GM11168 (cell line): ENCODE measurements around the gene DIDO1.

Experiments
- in situ Hi-C: fragments of 300-500 bp; cut with MboI; formaldehyde crosslinking; loops from one replicate; pipeline ENCODE4 v1.12.0; 2022; ENCODE audit warnings: low sequenced_read_pairs; ENCODE audit not compliant: unreplicated experiment

The DIDO1 gene

GRCh38 chr20:62914436-62914835 is 11.9 kb downstream of the DIDO1 start:
- in situ Hi-C loops = no loop called here

DNA sequence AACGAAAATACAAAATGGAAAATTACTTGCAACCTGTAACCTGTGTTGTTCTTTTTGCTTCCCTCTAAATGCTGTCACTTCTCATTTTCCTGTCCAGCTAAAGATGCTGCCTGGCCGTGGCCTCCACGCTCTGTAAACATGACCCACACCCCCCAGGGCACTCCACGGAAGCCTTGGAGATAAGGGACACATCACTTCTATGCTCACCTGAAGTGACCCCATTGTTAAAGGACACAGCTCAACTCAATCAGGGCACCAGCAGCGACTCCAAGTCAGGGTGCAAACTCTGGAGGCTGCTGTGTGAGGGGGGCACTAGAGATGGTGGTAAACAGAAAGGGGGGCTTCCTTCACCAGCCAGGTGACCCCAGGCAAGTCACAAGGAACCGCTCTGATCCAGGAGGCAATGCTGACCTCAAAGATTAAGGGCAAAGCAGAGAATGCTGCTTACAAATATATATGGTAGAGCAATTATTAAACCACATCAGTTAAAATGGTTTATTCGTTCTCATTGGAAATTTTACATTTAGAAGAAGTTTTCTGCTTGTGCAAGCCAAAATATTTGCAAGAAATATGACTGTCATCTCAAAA is 13.2 kb downstream of the DIDO1 start:
- in situ Hi-C loops = no loop called here

- in situ Hi-C loops = no loop called here
These were observed 14.5 kb downstream of the DIDO1 start for GRCh38 chr20:62911701-62912280.

- in situ Hi-C loops = no loop called here
These were observed 15.4 kb downstream of the DIDO1 start for GRCh38 chr20:62910777-62911497.

DNA sequence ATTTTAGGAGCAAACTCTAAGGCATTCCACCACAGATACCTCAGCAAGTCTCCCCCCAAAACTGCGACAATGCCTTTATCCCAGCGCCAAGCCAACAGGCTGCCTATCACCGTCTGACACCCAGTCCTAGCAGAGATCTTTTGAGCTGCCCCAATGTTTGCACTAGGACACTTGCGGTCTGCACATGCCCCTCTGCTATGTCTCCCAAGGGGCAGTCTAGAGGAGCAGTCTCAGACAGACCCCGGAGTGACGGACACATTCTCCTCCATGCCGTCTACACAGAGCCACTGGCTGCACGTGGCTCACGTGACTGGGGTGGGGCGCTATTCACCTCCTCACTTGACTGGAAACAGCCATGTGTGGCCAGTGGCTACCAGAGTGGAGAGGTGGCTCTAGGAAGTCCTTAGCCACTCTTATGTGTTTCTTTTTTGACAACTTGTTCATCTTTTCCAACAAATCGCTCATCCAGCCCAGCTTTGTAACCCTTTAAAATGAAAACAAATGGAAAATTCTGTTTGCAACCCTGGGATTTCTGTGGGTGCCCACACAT is 16.0 kb downstream of the DIDO1 start:
- in situ Hi-C loops = no loop called here

DNA sequence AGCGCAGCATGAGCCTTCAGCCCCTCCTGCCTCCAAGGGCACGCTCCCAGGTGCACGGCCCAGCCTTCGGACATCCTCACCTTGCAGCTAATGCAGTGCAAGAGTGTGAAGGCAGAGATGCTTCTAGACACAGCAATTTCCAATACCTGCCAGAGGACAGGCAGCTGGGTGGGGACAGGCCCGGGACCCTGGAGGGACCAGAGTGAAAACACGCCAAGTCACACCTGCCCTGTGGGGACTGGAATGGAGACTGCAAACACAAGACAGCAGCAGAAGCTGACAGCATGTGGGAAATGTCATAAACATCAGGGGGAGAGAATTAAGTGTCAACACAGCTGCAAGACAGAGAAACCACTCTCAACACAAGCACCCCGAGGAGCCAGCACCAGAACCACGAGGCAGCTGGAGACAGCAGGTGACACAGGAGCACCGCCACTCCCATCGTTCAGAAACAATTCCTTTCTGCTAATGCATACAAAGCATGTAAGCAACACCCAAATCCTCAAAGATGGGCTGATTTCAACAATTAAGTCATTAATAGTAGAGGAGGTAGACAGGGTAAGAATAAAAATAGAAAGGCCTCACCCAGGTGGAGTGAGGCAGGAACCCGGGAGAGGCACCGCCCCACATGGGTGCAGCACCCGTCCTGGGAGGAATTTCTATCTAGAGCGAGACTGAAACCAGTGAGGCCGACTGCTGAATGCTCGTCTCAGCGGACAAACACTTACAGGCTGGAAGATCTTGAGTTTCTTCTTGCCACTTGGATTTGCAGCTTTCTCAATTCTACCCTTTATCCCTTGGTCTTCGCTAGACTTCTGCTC is 17.1 kb downstream of the DIDO1 start:
- in situ Hi-C loops = no loop called here

GRCh38 chr20:62907384-62908317 is 18.7 kb downstream of the DIDO1 start:
- in situ Hi-C loops = no loop called here

DNA sequence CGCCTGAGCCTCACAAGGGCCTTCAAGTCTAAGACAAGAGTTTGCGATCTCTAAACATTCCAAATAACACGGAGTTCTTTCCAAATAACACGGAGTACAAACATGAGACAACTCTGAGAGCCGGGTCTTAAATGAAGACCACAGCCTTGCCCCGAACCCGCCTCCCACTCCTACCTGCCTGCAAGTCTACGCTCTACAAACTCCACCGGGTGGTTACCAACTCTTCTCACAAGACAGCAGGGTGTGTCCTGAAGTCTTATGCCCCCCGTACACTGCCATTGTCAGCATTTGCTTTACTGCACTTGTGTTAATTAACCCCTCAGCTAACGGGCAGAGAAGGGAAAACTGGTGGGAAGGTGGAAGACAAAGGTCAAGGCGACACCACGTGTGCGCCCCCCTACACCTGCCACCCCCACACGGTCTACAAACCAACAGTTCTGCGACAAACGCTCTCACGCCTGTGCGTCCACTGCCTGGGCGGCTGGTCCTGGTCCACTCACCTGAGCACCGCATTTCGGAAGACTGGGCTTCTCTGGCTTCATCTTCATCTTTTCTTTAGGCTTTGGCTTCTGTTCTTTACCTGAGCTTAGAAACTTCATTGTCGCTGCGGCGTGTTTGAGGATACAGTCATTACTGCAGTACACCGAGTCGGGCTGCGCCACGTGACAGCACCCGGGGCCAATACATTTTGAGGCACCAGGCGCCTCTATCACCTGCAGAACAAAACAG is 19.5 kb downstream of the DIDO1 start:
- in situ Hi-C loops = no loop called here

DNA sequence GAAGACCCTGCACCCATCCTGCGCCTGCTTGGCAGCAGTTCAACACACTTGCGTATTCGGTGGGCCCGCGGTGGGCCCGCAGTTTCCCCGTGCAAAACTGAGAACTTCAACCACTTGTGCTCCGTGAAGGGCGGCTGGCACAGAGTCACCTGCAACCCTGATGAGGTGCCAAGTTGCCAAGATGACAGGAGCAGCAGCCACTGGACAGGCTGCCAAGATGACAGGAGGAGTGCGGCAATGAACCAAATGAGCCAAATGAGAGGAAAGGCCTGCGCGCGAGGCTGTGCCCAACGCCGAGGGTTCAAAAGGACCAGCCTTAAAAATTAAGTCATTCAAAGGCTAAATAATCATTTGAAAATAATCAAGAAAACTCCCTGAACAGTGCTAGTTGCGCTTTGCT is 20.1 kb downstream of the DIDO1 start:
- in situ Hi-C loops = no loop called here

DNA sequence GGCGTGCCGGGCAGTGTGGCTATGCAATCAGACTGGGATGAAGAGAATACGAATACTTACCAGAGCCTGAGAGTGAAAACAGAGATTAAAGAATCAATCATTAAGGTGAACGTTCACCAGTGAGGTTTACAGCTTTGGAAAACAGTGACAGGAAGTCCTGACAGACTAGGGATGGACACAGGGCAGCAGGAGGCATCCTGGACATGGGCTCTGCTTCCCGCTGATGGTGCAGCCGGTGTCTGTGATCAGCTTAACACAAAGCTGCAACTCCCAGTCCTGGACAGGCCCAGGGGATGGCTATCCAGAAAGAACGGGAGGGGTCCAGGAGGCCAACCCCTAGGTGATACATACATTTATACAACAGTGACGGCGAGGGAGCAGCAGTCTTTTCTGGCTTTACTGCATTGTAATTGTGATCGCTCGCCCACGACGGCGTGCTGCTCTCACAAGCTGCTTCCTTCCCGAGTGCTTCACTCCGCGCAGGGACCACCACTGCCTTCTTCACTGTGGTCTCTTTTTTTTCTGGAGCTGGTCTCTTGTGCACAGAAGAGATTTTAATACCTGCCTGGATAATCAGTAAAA is 20.7 kb downstream of the DIDO1 start:
- in situ Hi-C loops = no loop called here

GRCh38 chr20:62902926-62903615 is 23.2 kb downstream of the DIDO1 start:
- in situ Hi-C loops = no loop called here

DNA sequence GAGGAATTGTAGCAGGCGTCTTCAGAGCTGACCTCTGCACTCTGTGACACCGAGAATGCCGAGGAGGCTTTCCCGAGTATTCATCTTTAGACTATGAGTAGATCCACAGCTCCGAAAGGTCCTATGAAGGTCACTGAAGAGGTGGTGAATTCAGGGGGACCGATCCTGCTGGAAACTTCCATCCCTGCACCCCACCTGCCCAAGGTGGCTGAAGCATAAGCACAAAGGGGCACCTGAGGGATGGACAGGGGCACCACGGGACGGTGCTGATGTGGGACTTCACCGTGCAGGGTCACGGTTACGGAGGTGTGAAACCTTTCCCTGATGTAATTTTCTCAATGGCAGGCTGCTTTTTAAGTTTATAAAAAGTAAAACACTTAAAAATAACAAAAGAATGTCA is 24.4 kb downstream of the DIDO1 start:
- in situ Hi-C loops = no loop called here

DNA sequence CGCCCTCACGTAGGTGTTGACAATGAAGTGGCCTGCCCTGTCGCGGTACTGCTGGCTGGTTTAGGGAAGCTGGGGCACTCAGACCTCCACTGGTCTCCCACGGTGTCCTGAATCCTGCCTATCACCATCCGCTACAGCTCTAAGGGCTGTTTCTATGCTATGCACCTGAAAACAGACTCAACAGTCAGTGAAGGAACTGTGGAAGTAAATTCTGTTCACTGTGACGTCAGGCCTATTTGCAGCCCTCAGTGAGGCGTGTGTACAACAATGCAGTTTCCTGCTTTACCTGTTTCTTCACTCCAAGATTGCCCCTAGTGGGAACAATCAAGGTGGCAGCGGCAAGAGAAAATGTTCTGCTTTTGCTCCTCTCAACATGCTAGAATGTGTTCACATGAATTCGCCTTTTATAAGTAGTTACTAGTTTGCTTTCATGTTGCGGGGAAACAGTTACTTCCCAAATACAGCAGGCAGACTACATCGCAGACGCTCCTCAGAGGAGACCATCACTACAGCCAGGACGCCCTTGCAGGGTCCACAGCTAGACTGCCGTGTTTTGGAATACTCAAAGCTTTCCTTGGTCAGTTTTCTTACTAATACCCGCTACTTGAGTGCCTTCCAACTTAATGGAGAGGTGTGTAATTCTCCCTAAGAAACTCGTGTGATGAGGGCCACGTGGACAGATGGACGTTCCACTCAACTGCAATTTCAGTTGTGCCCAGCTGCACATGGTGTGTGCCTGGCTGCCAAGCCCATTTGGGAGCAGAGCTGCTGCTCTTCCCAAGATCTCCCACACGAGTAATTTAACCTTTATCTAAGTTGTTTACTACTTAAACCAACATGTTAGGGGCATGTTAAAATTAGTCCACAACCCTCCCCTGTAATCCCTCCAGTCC is 25.4 kb downstream of the DIDO1 start:
- in situ Hi-C loops = no loop called here

DNA sequence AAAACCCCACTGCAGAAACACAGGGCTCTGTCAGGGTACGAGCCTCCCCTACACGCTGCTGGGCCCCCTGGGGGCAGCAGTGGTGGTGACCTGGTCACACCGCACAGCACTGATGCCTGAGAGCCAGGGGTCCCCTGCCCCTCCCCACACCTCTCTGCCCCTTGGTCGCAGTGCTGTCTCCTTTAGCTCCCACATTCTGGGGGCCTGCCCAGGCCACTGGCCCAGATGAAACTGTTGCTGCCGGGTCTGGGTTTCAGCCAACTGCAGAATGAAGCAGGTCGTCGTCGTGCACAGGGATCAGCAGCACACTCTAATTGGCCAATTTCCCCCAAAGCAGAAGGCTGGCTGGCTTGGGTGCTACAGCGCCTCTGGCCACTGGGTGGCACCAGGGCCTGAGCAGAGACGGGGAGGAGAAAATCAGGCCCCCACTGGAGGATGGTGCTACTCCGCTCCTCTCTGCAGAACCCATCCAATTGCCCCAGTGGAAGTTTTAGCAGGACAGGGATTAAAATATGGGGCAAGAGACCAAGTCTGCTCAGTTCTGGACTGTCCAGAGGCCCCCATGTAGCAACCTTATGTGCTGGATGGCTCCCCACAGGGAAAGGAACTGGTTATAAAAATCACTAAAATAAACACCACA is 26.1 kb downstream of the DIDO1 start:
- in situ Hi-C loops = no loop called here

GRCh38 chr20:62899633-62900051 is 26.7 kb downstream of the DIDO1 start:
- in situ Hi-C loops = no loop called here

GRCh38 chr20:62898970-62899632 is 27.2 kb downstream of the DIDO1 start:
- in situ Hi-C loops = no loop called here
